Hematopoietic multipotent progenitor cell (in vitro differentiated cells): ENCODE results near the gene C16orf86. TPM values are rescaled to one million over a fixed set of nuclear protein-coding genes. Genes with fewer than 3 reads are reported as not detected.

ENCODE experiments used
- DNase-seq, 3 donors: peaks; one replicate each; pipeline ENCODE4 v3.0.0-alpha.2; 2011 to 2015; ENCODE audit warnings: low read depth in 2 of 3, low spot score in 2 of 3
- total RNA-seq: library from RNA; depleted of rRNA; stranded (reverse); fragments of >200 nt; gene quantifications from one replicate; pipeline ENCODE4 v1.2.3, GENCODE V29; 2012

The C16orf86 gene, protein sequence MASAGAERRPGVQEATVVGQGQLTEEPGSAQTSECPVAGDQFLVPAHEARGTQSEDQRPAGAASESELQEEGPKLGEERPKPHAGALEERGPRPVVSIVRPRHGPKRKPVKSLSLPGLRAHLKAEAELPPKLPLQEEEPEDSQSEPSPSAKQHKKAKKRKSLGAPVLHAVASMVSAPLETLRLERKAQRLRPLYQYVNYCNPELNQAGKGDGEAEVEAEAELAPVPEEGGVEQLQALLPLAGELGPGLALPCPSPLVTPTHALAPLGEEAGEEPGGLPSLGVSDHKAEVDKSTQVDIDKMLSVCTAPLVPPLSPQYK
- total RNA-seq, result 15.9 TPM

DNA sequence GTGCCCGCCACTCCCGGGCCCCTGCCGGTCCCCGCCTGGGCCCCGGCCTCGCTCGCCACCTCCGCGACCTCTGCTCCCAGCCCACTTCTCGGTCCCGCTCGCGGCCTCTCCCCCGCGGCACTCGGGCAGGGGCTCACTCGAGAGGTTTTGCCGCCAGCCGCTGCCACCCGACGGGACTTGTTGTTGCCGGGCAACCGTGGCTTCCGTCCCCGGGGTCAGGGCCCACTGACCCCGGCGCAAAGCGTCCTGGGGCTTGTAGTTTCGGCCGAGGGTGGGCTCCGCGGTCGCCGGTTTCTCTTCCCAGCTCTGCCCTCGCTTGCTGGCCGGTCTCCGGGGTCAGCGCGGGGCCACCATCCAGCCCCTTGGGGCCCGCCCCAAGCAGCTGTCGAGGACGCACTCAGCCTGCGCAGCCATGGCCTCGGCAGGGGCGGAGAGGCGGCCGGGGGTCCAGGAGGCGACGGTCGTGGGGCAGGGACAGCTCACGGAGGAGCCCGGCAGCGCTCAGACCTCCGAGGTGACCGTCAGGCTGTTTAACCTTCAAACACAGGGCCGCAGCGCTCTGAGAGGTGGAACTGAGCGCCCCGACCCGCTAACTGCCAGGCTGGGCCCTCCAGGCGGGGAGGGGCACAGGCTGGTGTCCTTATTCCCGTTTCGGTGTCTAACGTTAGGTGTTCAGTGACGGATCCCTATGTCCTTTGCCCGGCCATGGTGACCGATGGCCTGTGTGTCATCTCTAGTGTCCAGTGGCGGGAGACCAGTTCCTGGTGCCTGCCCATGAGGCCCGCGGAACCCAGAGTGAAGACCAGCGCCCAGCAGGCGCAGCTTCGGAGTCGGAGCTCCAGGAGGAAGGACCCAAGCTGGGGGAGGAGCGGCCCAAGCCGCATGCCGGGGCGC, at the start of gene C16orf86, which contains the start of gene ENKD1:
C16orf86 (plus strand) TSS at position 256 of the 894 bp plus-strand sequence; CDS start at position 413, 157 bp downstream.
ENKD1 (minus strand) TSS at position 192 of the 894 bp plus-strand sequence. CDS start 308 bp downstream, outside the sequence.
- DNase-seq, result peak; percentile 66 to 87 (median 84)

DNA sequence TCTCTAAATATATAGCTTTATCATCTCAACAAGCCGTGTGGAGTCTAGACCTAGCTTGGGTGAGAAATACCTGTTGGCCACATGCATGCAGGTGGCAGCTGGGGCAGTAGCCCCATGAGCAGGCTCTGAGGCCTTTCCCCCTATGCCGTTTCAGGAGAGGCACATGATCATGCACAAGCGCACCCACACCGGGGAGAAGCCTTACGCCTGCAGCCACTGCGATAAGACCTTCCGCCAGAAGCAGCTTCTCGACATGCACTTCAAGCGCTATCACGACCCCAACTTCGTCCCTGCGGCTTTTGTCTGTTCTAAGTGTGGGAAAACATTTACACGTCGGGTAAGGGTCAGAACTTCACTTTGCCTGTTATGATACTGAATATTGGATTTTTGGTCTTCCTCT, 38.4 kb upstream of the C16orf86 start:
- DNase-seq, result no peak

DNA sequence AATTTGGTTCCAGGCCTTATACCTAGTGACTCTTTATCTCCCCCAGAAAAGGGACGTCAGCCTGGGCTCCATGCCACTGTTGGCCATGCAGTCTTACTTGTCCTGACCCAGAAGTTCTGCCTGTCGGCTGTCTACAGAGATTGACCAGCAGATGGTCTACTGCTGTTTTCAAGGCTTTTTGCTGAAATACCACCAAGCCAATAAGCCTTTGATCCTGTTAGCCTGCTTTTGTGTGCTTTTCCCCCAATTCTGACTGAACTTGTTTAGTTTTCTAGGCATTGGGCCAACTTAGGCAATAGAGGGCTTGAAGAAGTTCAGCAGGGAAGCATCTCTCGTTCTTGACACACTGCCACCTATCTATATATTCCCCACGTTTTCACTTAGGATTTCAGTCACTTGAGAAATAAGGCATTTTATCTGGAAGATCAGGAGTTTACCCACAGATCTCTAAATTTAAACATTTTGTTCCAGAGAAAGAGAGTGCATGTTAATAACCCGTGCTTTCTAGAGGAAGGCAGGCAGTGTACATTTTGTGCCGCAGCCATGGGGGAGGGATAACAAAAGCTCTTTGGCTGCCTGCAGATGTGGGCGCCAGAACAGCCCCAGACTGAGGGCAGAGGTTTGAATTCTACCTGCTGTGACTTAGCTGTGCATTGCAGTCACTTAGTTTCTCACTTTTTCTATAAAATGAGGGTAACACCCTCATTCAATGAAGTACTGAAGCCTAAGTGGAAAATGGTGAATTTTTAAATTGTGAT, 34.0 kb upstream of the C16orf86 start:
- no peak for DNase-seq

DNA sequence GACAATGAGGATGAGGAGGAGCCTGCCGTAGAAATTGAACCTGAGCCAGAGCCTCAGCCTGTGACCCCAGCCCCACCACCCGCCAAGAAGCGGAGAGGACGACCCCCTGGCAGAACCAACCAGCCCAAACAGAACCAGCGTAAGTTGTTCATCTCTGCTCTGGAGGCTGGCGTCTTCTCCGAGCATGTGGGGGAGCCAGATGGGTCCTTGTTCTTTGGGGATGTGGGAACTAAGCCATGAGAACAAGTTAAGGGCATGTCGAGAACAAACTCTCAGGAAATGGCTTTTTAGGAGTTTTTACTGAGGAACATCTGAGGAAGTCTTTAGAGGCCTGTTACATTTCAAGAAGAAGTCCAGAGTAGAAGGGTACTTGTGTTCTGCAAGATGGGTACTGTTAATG, 29.9 kb upstream of the C16orf86 start:
- no peak for DNase-seq

DNA sequence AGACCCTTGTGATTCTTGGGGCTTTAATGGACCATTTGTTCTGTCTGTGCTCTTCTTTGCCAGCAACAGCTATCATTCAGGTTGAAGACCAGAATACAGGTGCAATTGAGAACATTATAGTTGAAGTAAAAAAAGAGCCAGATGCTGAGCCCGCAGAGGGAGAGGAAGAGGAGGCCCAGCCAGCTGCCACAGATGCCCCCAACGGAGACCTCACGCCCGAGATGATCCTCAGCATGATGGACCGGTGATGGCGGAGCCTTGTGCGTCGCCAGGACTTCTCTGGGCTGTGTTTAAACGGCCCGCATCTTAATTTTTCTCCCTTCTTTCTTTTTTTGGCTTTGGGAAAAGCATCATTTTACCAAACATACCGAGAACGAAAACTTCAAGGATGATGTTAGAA, 29.0 kb upstream of the C16orf86 start:
- DNase-seq, result no peak

DNA sequence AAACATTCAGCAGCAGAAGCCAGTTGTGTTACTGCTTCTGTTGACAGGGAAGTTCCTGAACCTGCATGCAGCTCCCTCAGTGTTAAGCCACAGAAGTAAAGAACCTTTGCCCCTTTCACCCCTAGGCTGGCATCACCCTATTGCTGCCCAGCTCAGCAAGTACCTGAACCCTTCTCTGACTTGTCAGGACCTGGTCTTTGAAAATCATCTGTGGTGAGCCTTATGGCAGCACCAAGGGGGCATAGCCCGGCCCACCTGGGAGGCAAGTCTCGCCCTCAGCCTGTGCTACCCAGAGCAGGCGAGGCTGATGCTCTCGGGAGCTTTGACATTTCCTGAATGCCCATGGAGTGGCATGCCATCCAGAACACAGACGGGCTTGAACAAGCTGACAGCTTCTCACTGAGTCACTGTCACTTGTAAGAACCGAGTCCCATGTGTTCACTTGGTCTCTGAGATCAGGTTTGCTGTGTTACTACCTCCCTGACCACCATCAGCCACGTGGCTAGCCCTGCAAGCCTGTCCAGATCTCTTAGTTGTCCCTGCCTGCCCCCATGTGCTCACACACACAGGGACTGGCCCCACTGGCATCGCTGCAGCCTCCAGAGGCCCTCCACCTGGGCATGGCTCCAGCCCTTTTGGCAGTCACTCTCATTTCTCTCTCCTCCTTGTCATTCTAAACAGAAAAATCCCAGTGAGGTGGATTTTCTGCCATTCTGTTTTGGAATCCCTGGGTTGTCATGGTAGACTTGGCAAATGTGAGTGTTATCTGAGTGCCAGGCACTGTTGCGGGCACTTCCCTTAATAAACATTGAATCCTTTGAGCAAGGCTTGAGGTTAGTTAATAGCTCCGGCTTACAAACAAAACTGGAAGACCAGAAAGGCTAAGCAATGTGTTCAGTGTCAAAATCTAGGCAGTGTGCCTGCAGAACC, 24.6 kb upstream of the C16orf86 start:
- DNase-seq, result no peak

DNA sequence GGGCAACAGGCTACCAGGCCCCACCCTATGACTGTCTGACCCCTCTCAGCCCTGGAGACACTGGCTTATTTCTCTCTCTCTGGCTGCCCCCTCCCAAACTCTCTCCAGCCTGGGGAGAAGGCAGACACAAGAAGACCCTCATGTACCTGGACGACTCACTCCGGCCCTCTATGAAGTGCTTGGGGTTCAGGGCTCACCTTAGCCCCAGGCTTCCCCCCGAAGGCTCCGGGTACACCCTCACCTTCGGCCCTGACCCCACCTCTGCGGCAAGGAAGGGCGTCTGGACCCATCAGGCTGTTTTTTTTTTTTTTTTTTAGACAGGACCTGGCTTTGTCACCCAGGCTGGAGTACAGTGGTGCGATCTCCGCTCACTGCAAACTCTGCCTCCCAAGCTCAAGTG, 22.6 kb upstream of the C16orf86 start:
- DNase-seq, result no peak

DNA sequence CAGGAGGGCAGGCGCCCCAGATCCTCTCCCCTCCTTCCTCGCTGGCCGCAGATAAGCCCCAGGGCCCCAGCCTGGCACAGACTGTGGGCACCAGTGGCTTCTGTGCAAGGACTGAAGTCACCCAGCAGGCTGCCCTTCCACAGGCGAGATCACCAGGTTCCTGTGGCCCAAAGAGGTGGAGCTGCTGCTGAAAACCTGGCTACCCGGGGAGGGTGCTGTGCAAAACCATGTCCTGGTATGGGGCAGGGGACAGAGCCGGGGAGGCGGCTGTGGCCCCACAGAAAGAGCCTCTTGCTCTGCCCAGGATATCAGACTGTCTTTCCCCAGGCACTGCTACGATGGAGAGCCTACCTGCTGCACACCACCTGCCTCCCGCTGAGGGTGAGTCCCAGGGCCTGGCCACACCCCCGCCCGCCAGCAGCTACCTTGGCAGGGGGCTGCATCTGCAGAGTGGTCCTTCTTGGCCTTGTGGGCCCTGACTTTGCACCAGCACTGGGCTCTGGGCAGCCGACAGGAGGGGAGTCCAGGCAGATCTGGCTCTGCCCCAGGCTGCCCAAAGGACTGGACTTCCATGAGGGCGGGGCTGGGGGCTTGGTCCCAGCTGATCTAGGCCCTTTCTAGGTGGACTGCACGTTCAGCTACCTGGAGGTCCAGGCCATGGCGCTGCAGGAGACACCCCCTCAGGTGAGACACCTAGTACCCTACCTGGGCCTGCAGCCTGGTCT, 21.1 kb upstream of the C16orf86 start:
- peak in 1 of 3 donors; percentile 34 for DNase-seq

DNA sequence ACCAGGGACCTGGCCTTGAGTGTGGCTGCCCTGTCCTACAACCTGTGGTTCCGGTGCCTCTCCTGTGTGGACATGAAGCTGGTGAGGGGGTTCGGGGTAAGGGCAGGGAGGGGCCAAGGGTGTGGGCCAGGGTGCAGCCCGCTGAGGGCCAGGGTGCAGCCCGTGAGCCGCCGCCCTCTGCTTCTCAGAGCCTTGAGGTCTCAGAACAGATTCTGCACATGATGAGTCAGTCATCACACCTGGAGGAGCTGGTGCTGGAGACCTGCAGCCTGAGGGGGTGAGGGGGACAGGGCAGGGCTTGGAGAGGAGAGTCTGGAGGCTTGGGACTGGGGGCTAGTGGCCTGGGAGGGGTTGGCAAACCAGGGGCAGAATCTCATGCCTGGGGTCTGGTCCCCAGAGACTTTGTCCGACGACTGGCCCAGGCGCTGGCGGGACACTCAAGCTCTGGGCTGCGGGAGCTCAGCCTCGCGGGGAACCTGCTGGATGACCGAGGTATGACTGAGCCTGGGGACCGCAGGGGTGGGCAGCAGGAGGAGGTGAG, 19.4 kb upstream of the C16orf86 start:
- DNase-seq, result no peak

DNA sequence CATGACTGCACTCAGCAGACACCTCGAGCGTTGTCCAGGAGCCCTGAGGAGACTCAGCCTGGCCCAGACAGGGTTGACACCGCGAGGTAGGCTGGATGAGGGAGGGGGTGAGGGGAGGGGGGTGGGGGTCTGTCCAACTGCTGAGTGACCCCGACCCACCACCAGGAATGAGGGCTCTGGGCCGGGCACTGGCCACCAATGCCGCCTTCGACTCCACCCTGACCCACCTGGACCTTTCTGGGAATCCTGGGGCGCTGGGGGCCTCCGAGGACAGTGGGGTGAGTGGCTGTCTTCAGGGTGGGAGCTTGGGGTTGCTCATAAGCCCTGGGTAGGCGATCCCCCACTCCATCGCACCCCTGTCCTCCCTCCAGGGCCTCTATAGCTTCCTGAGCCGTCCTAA, 18.9 kb upstream of the C16orf86 start:
- DNase-seq, result no peak

DNA sequence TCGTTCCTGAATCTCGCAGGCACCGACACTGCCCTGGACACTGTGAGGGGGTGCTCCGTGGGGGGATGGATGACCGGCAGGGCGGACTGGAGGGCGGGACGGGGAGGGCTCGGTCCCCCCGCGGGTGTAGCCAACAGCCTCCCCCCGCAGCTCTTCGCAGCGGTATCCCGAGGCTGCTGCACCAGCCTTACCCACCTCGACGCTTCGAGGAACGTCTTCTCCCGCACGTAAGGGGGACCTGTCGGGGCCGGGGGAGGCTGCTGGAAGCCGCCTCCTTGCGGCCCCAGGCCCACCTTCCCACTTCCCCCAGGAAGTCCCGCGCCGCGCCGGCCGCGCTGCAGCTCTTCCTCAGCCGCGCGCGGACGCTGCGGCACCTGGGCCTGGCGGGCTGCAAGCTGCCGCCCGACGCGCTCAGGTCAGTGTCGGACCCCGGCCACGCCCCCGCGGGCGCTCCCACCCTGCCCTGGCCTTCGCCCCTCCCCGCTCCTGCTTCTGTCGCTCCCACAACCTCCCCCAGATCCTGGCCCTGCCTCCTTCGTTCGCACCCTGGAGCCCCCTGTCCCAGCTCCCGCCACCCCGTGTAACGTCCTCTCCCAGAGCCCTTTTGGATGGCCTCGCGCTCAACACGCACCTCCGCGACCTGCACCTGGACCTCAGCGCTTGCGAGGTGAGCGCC, 18.4 kb upstream of the C16orf86 start:
- no peak for DNase-seq

DNA sequence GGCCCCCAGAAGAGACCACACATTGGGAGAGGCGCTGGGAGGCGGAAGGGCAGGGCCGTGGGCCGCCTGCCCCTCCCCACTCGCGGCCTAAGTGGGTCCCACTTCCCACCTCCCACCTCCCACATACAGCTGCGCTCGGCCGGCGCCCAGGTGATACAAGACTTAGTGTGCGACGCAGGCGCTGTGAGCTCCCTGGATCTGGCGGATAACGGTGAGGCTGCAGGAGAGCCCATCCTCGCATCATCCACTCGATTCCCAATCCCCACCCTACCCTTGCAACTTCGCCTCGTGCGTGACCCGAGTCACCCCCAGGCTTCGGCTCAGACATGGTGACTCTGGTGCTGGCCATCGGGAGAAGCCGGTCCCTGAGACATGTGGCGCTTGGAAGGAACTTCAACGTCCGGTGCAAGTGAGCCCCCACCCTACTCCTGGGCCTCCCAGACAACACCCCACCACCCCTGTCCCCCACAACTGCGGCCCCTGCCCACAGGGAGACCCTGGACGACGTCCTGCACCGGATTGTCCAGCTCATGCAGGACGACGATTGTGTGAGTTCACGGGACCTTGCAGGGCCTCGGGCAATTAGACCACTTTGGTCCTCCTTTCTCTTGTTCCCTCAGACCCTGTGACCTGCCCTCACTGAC, 17.7 kb upstream of the C16orf86 start:
- DNase-seq, result no peak

DNA sequence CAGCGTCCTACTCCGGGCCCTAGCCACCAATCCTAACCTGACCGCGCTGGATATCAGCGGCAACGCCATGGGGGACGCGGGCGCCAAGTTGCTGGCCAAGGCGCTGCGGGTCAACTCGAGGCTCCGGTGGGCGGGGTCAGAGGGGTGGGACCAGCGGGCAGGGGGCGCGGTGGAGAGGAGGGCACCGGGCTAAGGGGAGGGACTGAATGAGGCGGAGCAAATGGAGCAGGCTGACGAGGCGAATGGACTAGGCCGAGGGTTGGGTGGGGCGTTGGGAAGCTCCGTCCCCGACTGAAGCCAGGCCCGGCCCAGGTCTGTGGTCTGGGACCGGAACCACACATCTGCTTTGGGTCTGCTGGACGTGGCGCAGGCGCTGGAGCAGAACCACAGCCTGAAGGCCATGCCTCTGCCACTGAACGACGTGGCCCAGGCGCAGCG, 17.1 kb upstream of the C16orf86 start:
- no peak for DNase-seq

DNA sequence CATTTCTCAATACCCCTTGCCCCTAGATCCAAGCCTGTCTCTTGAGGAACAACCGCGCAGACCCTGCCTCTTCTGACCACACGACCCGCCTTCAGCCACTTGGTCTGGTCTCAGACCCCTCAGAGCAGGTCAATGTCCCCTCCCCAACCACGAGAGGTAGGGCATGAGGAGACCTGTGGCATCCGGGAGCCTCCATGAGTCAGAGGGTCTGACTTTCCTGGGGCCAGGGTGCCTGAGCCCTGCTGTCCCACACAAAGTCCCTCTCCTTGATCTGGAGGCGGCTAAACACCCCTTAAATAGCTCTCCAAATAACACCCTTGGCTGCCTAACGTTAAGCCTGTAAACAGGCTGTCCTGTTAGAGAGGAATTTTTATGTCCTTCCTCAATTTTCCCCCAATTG, 16.6 kb upstream of the C16orf86 start:
- DNase-seq, result no peak

DNA sequence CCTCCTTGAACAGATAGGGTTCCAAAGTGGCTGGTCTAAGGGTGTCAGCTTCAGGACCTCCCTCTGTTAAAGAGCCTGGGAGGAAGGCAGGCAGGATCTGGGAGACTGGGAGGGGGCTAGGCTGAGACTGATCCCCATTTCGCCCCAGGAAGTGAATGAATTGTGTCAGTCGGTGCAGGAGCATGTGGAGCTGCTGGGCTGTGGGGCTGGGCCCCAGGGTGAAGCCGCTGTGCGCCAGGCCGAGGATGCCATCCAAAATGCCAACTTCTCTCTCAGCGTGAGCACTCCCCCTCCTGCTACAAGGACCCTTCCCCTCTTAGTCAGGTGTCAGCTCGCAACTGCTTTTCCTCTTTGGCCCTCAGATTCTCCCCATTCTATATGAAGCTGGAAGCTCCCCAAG, 15.6 kb upstream of the C16orf86 start:
- no peak for DNase-seq

DNA sequence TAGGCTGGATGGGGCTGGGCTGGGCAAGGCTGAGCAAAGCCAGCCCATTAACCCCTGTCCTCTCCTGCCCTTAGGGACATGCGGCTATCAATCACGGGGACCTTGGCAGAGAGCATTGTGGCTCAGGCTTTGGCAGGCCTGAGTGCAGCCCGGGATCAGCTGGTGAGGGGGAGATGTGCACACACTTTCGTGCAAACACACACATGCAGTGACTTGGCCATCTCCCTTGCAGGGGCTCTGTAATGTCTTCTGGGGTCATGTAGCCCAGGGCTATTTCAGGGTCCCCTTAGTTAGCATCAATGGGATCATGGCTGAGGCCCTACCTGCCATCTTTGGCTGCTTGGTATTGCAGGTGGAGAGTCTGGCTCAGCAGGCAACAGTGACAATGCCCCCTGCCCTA, 14.8 kb upstream of the C16orf86 start:
- no peak for DNase-seq

DNA sequence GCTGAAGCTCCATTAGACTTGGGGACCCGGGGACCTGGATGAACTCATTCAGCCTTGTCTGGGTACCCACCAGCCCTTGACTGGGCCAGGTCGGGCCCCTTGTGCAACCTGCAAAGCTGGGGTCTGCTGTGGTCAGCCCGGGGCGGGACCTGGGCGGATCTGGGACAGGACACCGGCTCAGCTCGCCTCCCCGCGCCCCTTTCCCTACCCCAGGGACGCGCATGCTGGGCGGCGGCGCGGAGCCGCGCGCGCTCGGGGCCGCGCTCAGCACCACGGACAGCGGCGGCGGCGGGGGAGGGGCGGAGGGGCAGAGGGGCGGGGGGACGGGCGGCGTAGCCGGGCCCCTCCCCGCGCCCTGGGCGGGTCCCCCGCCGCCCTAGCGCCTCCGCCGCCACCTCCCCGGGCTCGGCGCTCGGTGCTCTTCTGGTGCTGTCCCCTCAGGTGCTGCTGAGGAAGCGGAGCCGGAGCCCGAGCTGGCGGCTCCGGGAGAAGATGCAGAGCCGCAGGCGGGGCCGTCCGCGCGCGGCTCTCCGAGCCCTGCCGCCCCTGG, 14.0 kb upstream of the C16orf86 start:
- no peak for DNase-seq
